Omental fat pad (tissue), 4 donors: ENCODE results near the gene FRMD4A. TPM values are rescaled to one million over a fixed set of nuclear protein-coding genes. Genes with fewer than 3 reads are reported as not detected.

ENCODE experiments used
- ATAC-seq: fragments of 150-250 bp; one replicate; pipeline ENCODE4 v1.9.1; 2016; ENCODE audit warnings: mild to moderate bottlenecking, moderate library complexity; ENCODE audit not compliant: low FRiP score
- DNase-seq: peaks from one replicate; pipeline ENCODE4 v3.0.0-alpha.2; 2019; ENCODE audit warnings: low spot score
- CTCF ChIP-seq, 3 donors: fragments of 450-650 bp; IDR thresholded peaks; one replicate each; pipeline ENCODE4 v1.5.1; 2016 to 2017; ENCODE audit warnings: antibody characterized with exemption in 3 of 3, mild to moderate bottlenecking in 3 of 3, moderate library complexity in 2 of 3
- total RNA-seq, 4 donors: library from RNA; depleted of rRNA; stranded (reverse); fragments of >200 nt; gene quantifications; one replicate each; pipeline ENCODE4 v1.1.0, GENCODE V29; 2016

FRMD4A gene
- total RNA-seq, 4 donors from 2014 or later: 66.8 to 119 (median 81.6) TPM

GRCh38 chr10:14328881-14329672 is 1.6 kb downstream of the FRMD4A start:
- DNase-seq (no peak), ATAC-seq (no peak)

GRCh38 chr10:14327527-14327926 is 3.2 kb downstream of the FRMD4A start:
- TF ChIP-seq CTCF (IDR thresholded peaks at IDR 0.05): no peak
- ATAC-seq (no peak), DNase-seq (no peak)

More at GRCh38 chr10:14328881-14329672, 1.6 kb downstream of the FRMD4A start:
- no peak for TF ChIP-seq CTCF (IDR thresholded peaks at IDR 0.05)

GRCh38 chr10:14326581-14326980 is 4.1 kb downstream of the FRMD4A start:
- DNase-seq: no peak
- no peak for ATAC-seq
- no peak for TF ChIP-seq CTCF (IDR thresholded peaks at IDR 0.05)

GRCh38 chr10:14325325-14325955 is 5.3 kb downstream of the FRMD4A start:
- peak; percentile 31 for DNase-seq
- TF ChIP-seq CTCF (IDR thresholded peaks at IDR 0.05): no peak
- ATAC-seq: no peak

GRCh38 chr10:14322526-14323188 is 8.1 kb downstream of the FRMD4A start:
- DNase-seq: no peak
- TF ChIP-seq CTCF (IDR thresholded peaks at IDR 0.05): no peak

GRCh38 chr10:14318007-14318406 is 12.7 kb downstream of the FRMD4A start:
- no peak for DNase-seq
- no peak for TF ChIP-seq CTCF (IDR thresholded peaks at IDR 0.05)

More at GRCh38 chr10:14322526-14323188, 8.1 kb downstream of the FRMD4A start:
- ATAC-seq: no peak

More at GRCh38 chr10:14318007-14318406, 12.7 kb downstream of the FRMD4A start:
- ATAC-seq: no peak
